Endothelial cell of umbilical vein (primary cell): ENCODE measurements around the gene NLGN1. TPM values are rescaled to one million over a fixed set of nuclear protein-coding genes. Genes with fewer than 3 reads are reported as not detected.

ENCODE experiments used
- BruUV-seq: library from RNA; stranded (reverse); fragments of 400-500 nt; replicated peaks from 2 replicates; lab custom pipeline; 2021; lab: Mats Ljungman, UMichigan
- CTCF ChIA-PET: fragments of 300-600, 350-600 bp; sonication (Branson Sonifier 250); formaldehyde crosslinking; loops from one replicate; lab custom pipeline; 2021; ENCODE audit warnings: antibody characterized with exemption, inconsistent platforms; lab: Charles Lee
- POLR2A ChIA-PET: fragments of 300-600, 350-600 bp; sonication (Branson Sonifier 250); formaldehyde crosslinking; loops from one replicate; lab custom pipeline; 2021; ENCODE audit warnings: antibody characterized with exemption, inconsistent platforms; lab: Charles Lee
- DNase-seq: peaks from one replicate; pipeline ENCODE4 v3.0.0-alpha.2; 2011; ENCODE audit warnings: low read depth, low spot score
- FAIRE-seq: peaks from 2 replicates; lab custom pipeline; 2011; peaks lifted over from hg19 to GRCh38; lab: Jason Lieb, UNC
- H2AFZ ChIP-seq: 2 replicates; pipeline ENCODE4 v1.6.0; 2012; ENCODE audit warnings: low read depth, low read length, control low read depth, inconsistent platforms
- H3K27ac ChIP-seq: 2 replicates; pipeline ENCODE4 v1.5.1; 2011; ENCODE audit warnings: low read depth, mild to moderate bottlenecking, control low read depth, low read length, moderate library complexity; ENCODE audit not compliant: insufficient read depth
- H3K27me3 ChIP-seq, 2 experiments: 2 replicates each; pipeline versions ENCODE4 v1.6.0 to v1.6.1; 2011; ENCODE audit warnings: low read length in 2 of 2, mixed read lengths in 1 of 2; ENCODE audit not compliant: control insufficient read depth in 2 of 2, insufficient read depth in 2 of 2
- H3K36me3 ChIP-seq, 2 experiments: 2 replicates in 1 of 2; 3 replicates in 1 of 2; pipeline ENCODE4 v1.5.1; 2011; ENCODE audit warnings: low read length in 2 of 2, mild to moderate bottlenecking in 1 of 2, moderate library complexity in 1 of 2; ENCODE audit not compliant: control insufficient read depth in 2 of 2, insufficient read depth in 2 of 2; ENCODE audit errors: extremely low read depth in 1 of 2
- H3K4me1 ChIP-seq: 3 replicates; pipeline ENCODE4 v1.5.1; 2011; ENCODE audit warnings: mild to moderate bottlenecking, low read length; ENCODE audit not compliant: control insufficient read depth, insufficient read depth; ENCODE audit errors: extremely low read depth
- H3K4me2 ChIP-seq: 2 replicates; pipeline ENCODE4 v1.6.1; 2011; ENCODE audit warnings: low read length, control low read depth, mixed read lengths; ENCODE audit not compliant: insufficient read depth
- H3K4me3 ChIP-seq, 3 experiments: fragments of 200-600 bp in 1 of 3; sonication (generic), shearing (Covaris generic) in 1 of 3; replicated peaks in 1 of 3; 2 replicates each; pipeline ENCODE4 v1.5.1; 2011 to 2016; ENCODE audit warnings: control low read depth in 3 of 3, low read length in 3 of 3, mild to moderate bottlenecking in 2 of 3, inconsistent platforms in 1 of 3, low read depth in 1 of 3, moderate library complexity in 1 of 3; ENCODE audit not compliant: insufficient read depth in 1 of 3
- H3K79me2 ChIP-seq: 2 replicates; pipeline ENCODE4 v1.6.0; 2012; ENCODE audit warnings: low read length, inconsistent platforms; ENCODE audit not compliant: control insufficient read depth, insufficient read depth
- H3K9ac ChIP-seq: replicated peaks from 2 replicates; pipeline ENCODE3; 2011; ENCODE audit warnings: low read length, control low read depth; ENCODE audit not compliant: insufficient read depth; ENCODE audit errors: extremely low read depth
- H3K9me1 ChIP-seq: replicated peaks from 3 replicates; pipeline ENCODE4 v1.6.0; 2011; ENCODE audit warnings: mild to moderate bottlenecking, low read length; ENCODE audit not compliant: control insufficient read depth, insufficient read depth; ENCODE audit errors: extremely low read depth
- H3K9me3 ChIP-seq: replicated peaks from 2 replicates; pipeline ENCODE4 v1.5.1; 2012; ENCODE audit warnings: low read length, inconsistent platforms; ENCODE audit not compliant: control insufficient read depth, insufficient read depth
- H4K20me1 ChIP-seq: replicated peaks from 2 replicates; pipeline ENCODE3; 2011; ENCODE audit warnings: mild to moderate bottlenecking, low read length; ENCODE audit not compliant: control insufficient read depth, insufficient read depth; ENCODE audit errors: extremely low read depth
- CTCF ChIP-seq, 2 donors: IDR thresholded peaks; 1 replicate in 1 of 2; 2 replicates in 1 of 2; pipeline ENCODE4 v1.5.1; 2011; ENCODE audit warnings: low read length in 2 of 2, mild to moderate bottlenecking in 2 of 2, moderate library complexity in 2 of 2, control low read depth in 1 of 2, inconsistent platforms in 1 of 2, low read depth in 1 of 2; ENCODE audit not compliant: insufficient read depth in 1 of 2; ENCODE audit errors: extremely low read depth in 1 of 2
- EZH2 ChIP-seq: IDR thresholded peaks from 2 replicates; pipeline ENCODE4 v1.6.1; 2012; ENCODE audit warnings: borderline replicate concordance, low read depth, mild to moderate bottlenecking, moderate library complexity, low read length, inconsistent platforms; ENCODE audit not compliant: severe bottlenecking
- FOS ChIP-seq: IDR thresholded peaks from 2 replicates; pipeline ENCODE4 v1.6.1; 2011; ENCODE audit warnings: mild to moderate bottlenecking, low read length, moderate library complexity, borderline replicate concordance; ENCODE audit not compliant: insufficient read depth
- GATA2 ChIP-seq: IDR thresholded peaks from 2 replicates; pipeline ENCODE4 v1.7.0; 2011; ENCODE audit warnings: low read depth, mild to moderate bottlenecking, moderate library complexity, mixed read lengths, low read length; ENCODE audit not compliant: insufficient read length, insufficient read depth
- JUN ChIP-seq: IDR thresholded peaks from 2 replicates; pipeline ENCODE4 v1.6.1; 2011; ENCODE audit warnings: borderline replicate concordance, low read depth; ENCODE audit not compliant: insufficient read length, insufficient read depth
- MYC ChIP-seq: IDR thresholded peaks from one replicate; pipeline ENCODE4 v1.6.1; 2011; ENCODE audit warnings: mild to moderate bottlenecking, low read depth, low read length
- POLR2A ChIP-seq: IDR thresholded peaks from 2 replicates; pipeline ENCODE4 v1.6.1; 2012; ENCODE audit warnings: low read depth, mild to moderate bottlenecking, control low read depth, low read length
- POLR2AphosphoS5 ChIP-seq: IDR thresholded peaks from 2 replicates; pipeline ENCODE4 v1.6.1; 2012; ENCODE audit warnings: low read depth, mild to moderate bottlenecking, control low read depth, low read length, moderate library complexity; ENCODE audit not compliant: insufficient read depth
- dilution Hi-C: fragments of 300-500 bp; cut with MboI; formaldehyde crosslinking; loops from one replicate; pipeline ENCODE4 v1.15.0; 2019; ENCODE audit warnings: low sequenced_read_pairs; ENCODE audit not compliant: extremely low pct_ligation_motif_present
- intact Hi-C: fragments of 100-400 bp; cut with micrococcal nuclease; formaldehyde crosslinking; loops from one replicate; pipeline ENCODE4 v1.10.0; 2022
- polyA plus RNA-seq, 4 experiments: library from polyadenylated mRNA; depleted of rRNA in 3 of 4; stranded (reverse) in 3 of 4; unstranded in 1 of 4; fragments of >200 nt; gene quantifications; 2 replicates each; pipeline versions ENCODE4 v1.2.1 to v1.2.3, GENCODE V29; 2011 to 2012; ENCODE audit warnings: missing spikeins in 1 of 4
- total RNA-seq: library from RNA; stranded (reverse); gene quantifications from 2 replicates; pipeline ENCODE4 v1.2.3, GENCODE V29; 2021
- TF ChIP-seq, protein P1 (sequence below): IDR thresholded peaks from 2 replicates; pipeline ENCODE4 v1.6.1; 2011; ENCODE audit not compliant: insufficient read depth, insufficient read length

Gene NLGN1
- total and polyA plus RNA-seq, 2 donors (not counting 3 experiments of a cell fraction or from before 2014, with no cell fraction given) = 7.9 to 16.3 TPM

- no peaks in the 10 kb centered on the region for H3K79me2 ChIP-seq
- BruUV-seq = no TSS peak
- no peaks in the 10 kb centered on the region for H3K9me1 ChIP-seq
- H3K9me3 ChIP-seq = no peaks in the 10 kb centered on the region
- H3K4me2 ChIP-seq = no peak overlapping the region
- no peak overlapping the region for H3K27ac ChIP-seq
- H3K36me3 ChIP-seq = no peaks in the 10 kb centered on the region
- POLR2A ChIA-PET = no interaction called here
- DNase-seq (no peak), FAIRE-seq (no peak)
- H4K20me1 ChIP-seq = no peaks in the 10 kb centered on the region
- no peak overlapping the region for H3K4me3 ChIP-seq
- TF ChIP-seq FOS (no peak), CTCF (IDR thresholded peaks at IDR 0.05; ENCODE audit: extremely low read depth in 1 of 2, insufficient read depth in 1 of 2, low read depth in 1 of 2, low read length in 2 of 2) (no peak), EZH2 (no peak), MYC (no peak)
- H3K27me3 ChIP-seq = no peaks in the 10 kb centered on the region
- H3K4me1 ChIP-seq = no peaks in the 10 kb centered on the region
- intact Hi-C loops (no loop called here), dilution Hi-C loops (no loop called here)
- no peak overlapping the region for H3K9ac ChIP-seq
- no peak overlapping the region for H2AFZ ChIP-seq
- CTCF ChIA-PET = no interaction called here
Measured at GRCh38 chr3:174270841-174271240, 873.3 kb downstream of the NLGN1 start.

DNA sequence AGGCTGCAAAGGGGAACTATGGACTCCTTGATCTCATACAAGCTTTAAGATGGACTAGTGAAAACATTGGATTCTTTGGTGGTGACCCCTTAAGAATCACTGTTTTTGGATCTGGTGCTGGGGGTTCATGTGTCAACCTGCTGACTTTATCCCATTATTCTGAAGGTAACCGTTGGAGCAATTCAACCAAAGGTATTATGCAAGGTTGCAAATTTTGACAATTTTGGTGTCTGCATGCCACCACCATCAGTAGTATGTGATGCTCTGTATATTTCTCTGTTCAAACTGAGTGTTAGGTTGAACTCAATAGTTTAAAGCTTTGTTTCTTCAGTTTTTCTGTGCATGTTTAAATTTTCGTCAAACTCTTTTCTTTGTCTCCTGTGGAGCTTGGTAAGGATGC lies 877.8 kb downstream of the NLGN1 start:
- intact Hi-C loops = no loop called here
- Histone ChIP-seq H3K9me1 (no peaks in the 10 kb centered on the region), H3K27me3 (no peaks in the 10 kb centered on the region), H3K9ac (no peak overlapping the region), H4K20me1 (no peaks in the 10 kb centered on the region), H3K9me3 (no peaks in the 10 kb centered on the region), H3K4me2 (no peak overlapping the region), H3K79me2 (no peaks in the 10 kb centered on the region), H2AFZ (no peak overlapping the region), H3K36me3 (no peaks in the 10 kb centered on the region), H3K27ac (no peak overlapping the region), H3K4me1 (no peaks in the 10 kb centered on the region), H3K4me3 (no peak overlapping the region)
- dilution Hi-C loops = no loop called here
- DNase-seq (no peak), FAIRE-seq (no peak)
- ChIA-PET POLR2A (no interaction called here), CTCF (no interaction called here)
- TF ChIP-seq GATA2 (no peak), POLR2AphosphoS5 (no peak), MYC (no peak), EZH2 (no peak), FOS (no peak), JUN (no peak), POLR2A (no peak), CTCF (IDR thresholded peaks at IDR 0.05; ENCODE audit: extremely low read depth in 1 of 2, insufficient read depth in 1 of 2, low read depth in 1 of 2, low read length in 2 of 2) (no peak)
- TF ChIP-seq, protein P1, sequence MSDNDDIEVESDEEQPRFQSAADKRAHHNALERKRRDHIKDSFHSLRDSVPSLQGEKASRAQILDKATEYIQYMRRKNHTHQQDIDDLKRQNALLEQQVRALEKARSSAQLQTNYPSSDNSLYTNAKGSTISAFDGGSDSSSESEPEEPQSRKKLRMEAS = no peak
- no TSS peak for BruUV-seq
